Retinal pigment epithelial cell (primary cell): ENCODE results near the gene SNRK.

Source experiments
- DNase-seq: peaks from one replicate; pipeline ENCODE4 v3.0.0-alpha.2; 2010; ENCODE audit warnings: low read depth
- H3K4me3 ChIP-seq: 2 replicates; pipeline ENCODE4 v1.5.1; 2011; ENCODE audit warnings: mild to moderate bottlenecking, low read length, control low read depth, moderate library complexity
- TF ChIP-seq, protein P1 (sequence below): conservative IDR thresholded peaks from 2 replicates; pipeline ENCODE4 v1.5.1; 2011; ENCODE audit warnings: low read depth, low read length, control low read depth, inconsistent platforms

The SNRK gene

DNA sequence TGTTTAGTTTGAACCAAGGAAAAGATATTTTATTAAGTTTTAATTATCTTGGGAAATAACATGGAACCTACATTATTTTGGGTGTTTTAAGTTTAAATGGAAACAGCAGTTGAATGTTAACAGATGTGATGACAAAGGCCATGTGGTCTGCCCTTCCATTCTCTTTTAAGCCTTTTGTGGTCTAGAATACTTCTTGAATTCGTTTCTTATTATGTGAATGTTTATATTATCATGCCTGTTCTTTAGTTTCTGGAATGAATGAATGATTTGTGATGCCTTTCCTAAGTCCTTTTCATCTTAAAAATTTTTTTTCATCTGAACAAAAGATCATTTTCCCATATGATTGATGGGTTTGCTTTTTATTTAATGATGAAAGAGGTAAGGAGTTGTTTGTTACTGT, 44.6 kb downstream of the SNRK start:
- H3K4me3 ChIP-seq = no peak overlapping the region
- DNase-seq = no peak
- TF ChIP-seq, protein P1, sequence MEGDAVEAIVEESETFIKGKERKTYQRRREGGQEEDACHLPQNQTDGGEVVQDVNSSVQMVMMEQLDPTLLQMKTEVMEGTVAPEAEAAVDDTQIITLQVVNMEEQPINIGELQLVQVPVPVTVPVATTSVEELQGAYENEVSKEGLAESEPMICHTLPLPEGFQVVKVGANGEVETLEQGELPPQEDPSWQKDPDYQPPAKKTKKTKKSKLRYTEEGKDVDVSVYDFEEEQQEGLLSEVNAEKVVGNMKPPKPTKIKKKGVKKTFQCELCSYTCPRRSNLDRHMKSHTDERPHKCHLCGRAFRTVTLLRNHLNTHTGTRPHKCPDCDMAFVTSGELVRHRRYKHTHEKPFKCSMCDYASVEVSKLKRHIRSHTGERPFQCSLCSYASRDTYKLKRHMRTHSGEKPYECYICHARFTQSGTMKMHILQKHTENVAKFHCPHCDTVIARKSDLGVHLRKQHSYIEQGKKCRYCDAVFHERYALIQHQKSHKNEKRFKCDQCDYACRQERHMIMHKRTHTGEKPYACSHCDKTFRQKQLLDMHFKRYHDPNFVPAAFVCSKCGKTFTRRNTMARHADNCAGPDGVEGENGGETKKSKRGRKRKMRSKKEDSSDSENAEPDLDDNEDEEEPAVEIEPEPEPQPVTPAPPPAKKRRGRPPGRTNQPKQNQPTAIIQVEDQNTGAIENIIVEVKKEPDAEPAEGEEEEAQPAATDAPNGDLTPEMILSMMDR = no peak

DNA sequence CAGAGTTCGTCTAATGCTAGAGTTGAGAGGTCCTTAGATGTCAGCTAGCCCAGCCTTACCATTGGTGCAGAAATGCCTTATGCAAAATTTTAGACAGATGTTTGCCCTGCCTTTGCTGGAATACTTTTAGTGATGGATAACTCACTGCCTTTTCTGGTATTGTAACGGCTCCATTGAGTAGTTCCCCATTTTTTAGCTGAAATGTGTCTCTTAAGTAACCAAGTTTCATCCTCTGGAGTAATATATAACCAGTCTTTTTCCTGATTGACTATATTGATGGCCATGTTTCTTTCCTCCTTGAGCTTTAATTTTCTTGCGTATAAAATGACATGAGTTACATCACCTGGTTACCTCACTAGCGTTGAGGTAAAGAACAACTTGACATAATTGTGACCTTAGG, 45.0 kb downstream of the SNRK start:
- TF ChIP-seq, protein P1 = no peak
- H3K4me3 ChIP-seq = no peak overlapping the region
- no peak for DNase-seq

DNA sequence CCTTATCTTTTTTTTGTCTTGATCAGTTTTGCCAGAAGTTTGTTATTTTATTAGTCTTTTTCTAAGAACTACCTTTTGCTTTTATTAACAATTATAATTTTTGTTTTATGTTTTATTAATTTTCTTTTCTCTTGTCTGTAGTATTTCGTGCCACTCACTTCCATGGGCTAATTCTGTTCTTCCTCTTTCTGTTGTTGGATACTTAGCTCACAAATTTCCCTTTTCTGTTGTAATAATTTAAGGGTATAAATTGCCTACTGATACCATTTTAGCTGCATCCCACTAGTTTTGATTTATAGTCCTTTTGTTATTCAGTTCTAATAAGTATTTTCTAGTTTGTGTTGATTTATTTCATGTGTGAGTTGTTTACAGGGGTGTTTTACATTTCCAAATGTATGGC, 48.6 kb downstream of the SNRK start:
- TF ChIP-seq, protein P1 = no peak
- no peak for DNase-seq
- H3K4me3 ChIP-seq = no peak overlapping the region

DNA sequence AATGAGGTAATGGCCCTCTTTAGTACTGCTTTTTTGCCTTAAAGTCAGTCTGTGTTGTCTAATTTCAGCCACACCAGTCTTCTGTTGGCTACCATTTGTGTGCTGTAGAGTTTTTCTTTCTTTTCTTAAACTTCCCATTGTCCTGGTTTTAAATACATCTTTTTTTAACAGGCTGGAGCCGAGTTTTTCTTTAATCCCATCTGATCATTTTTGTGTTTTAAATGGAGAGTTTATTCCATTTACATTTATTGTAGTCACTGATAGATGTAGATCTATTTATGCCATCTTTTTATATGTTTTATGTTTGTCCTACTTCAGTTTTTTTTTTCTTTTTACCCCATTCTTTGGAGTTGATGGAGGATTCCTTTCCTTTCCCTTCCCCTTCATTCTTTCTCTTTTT, 49.5 kb downstream of the SNRK start:
- no peak for DNase-seq
- TF ChIP-seq, protein P1 = no peak
- no peak overlapping the region for H3K4me3 ChIP-seq

DNA sequence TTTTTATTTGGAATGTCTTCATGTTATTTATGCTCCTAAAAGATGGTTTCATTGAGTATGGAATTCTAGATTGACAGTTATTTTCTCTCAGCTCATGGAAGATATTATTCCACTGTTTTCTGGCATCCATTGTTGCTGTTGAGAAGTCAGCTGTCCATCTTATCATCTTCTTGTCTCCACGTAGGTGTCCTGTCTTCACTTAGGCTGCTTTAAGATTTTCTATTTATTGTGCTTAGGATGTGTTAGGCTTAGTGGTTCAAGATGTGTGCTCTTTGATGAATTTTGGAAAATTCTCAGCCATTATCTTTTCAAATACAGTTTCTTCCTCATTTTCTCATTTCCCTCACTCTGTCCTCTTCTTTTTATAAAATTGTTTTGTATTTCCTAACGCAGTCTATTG, 52.0 kb downstream of the SNRK start:
- TF ChIP-seq, protein P1 = no peak
- DNase-seq = no peak
- no peak overlapping the region for H3K4me3 ChIP-seq

DNA sequence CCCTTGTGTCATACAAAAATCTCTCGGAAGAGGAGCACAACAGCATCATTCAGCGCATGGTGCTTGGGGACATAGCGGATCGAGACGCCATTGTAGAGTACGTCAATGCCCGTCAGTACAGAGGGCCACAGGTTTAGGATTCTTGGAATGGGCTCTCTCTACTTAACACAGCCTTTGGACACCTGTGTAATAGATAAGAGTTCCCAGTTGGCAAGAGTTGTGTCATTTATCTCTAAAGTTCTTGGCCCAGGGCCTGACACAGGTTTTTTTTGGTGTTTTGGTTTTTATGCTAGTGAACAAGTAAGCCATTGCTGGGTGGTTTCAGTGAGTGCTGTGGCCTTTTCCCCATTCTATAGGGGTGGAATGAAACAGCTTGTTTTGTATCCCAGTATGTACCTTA, 54.1 kb downstream of the SNRK start:
- TF ChIP-seq, protein P1 = no peak
- H3K4me3 ChIP-seq = no peak overlapping the region

DNA sequence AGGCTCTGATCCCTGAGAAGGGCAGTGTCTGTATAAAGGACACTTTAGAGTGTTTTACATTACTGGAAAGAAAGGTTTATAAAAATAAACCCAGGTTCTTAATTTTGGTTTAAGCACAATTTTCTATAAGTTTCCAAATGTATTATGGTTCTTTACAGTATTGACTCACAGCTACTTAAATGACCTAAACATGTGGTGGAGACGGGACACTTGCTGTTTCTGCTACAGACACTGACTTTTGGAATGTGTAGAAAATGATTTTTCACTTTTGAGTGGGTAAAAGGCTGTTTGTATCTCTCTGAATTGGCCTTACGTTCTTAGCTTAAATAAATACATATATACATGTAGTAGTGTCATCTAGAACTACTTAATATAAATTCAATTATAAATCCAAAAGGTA, 55.4 kb downstream of the SNRK start:
- no peak overlapping the region for H3K4me3 ChIP-seq
- no peak for DNase-seq

More for the DNA sequence above, 54.1 kb downstream of the SNRK start:
- no peak for DNase-seq

More for the DNA sequence above, 55.4 kb downstream of the SNRK start:
- TF ChIP-seq, protein P1 = no peak
